ENCODE results near the gene TMEM203. TPM values are rescaled to one million over a fixed set of nuclear protein-coding genes. Genes with fewer than 3 reads are reported as not detected.
A peak's percentile ranks its signal among the peaks of the same experiment; 100 is the strongest.

Gene TMEM203, protein sequence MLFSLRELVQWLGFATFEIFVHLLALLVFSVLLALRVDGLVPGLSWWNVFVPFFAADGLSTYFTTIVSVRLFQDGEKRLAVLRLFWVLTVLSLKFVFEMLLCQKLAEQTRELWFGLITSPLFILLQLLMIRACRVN
- 31.3 and 36.4 TPM in 2 replicates for total RNA-seq (2014; rRNA removed)
- percentile 77 among the genes with signal in this experiment for Bru-seq, nascent RNA
- percentile 98 among the genes with signal in this experiment for BruChase-seq, experiment 1, labeled RNA remaining after a 6-hour chase
- percentile 93 among the genes with signal in this experiment for BruChase-seq, experiment 2, labeled RNA remaining after a 2-hour chase
- long read RNA-seq, transcript TMEM203-201 (1 exons, 1,557 nt), result major isoform, 124 of 124 reads
- long read RNA-seq, partial matches to known transcripts, result 0 of 124 reads
- long read RNA-seq, other reads (novel, unspliced or antisense), result 0 of 124 reads

DNA sequence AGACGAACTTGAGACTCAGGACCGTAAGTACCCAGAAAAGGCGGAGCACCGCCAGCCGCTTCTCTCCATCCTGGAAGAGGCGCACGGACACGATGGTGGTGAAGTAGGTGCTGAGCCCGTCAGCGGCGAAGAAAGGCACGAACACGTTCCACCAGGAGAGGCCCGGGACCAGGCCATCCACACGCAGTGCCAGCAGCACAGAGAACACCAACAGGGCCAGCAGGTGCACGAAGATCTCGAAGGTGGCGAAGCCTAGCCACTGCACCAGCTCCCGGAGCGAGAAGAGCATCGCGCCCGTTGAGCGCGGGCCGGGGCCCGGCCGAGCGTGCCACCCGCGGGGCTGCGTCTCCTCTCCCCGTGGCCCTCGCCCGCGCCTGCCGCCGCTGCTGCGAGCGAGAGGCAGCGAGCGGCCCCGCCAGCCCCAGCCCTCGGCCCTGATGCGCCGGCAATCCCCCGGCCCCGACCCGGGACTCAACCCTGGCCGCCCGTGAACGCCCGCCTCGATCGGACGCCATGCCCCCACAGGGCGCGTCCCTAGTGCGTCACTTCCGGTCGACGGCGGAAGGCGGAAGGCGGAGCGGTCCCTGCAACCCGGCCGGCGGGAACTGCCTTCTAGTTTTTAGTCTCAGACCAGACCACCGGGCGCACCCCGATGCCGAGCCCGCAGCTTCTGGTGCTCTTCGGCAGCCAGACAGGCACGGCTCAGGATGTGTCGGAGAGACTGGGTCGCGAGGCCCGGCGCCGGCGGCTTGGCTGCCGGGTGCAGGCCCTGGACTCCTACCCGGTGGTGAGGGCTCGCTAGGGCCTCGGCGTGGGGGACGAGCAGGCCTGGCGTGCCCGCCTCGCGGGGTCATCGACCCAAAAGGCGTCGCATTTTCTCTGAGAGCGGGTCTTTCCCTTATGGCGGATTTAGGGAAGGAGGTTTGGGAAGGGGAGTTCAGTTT is at the start of gene TMEM203, which contains the start of gene NDOR1:
TMEM203 (minus strand) TSS at position 523 of the 944 bp plus-strand sequence; CDS start at position 289, 234 bp downstream.
NDOR1 (plus strand) TSS at position 575 of the 944 bp plus-strand sequence; CDS start at position 653, 78 bp downstream.
- no peaks in the 10 kb centered on the region for H3F3A ChIP-seq (ENCODE audit: low read length, unreplicated experiment)
- H3K9ac ChIP-seq (ENCODE audit: low read length), result peak within 1 kb of the TSS; percentile 99
- CTCF ChIA-PET, result no interaction called here
- 0 out of 2 replicates have a peak within 1 kb of the TSS, but pooled peaks have one; percentile 20 for H3K27ac ChIP-seq (ENCODE audit: low read length)
- H3K4me3 ChIP-seq (ENCODE audit: low read length), result peak within 1 kb of the TSS; percentile 99
- DNase-seq (peak; percentile 82), ATAC-seq (peak; percentile 44)
- TF ChIP-seq, protein P1, sequence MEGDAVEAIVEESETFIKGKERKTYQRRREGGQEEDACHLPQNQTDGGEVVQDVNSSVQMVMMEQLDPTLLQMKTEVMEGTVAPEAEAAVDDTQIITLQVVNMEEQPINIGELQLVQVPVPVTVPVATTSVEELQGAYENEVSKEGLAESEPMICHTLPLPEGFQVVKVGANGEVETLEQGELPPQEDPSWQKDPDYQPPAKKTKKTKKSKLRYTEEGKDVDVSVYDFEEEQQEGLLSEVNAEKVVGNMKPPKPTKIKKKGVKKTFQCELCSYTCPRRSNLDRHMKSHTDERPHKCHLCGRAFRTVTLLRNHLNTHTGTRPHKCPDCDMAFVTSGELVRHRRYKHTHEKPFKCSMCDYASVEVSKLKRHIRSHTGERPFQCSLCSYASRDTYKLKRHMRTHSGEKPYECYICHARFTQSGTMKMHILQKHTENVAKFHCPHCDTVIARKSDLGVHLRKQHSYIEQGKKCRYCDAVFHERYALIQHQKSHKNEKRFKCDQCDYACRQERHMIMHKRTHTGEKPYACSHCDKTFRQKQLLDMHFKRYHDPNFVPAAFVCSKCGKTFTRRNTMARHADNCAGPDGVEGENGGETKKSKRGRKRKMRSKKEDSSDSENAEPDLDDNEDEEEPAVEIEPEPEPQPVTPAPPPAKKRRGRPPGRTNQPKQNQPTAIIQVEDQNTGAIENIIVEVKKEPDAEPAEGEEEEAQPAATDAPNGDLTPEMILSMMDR (conservative IDR thresholded peaks at IDR 0.05; ENCODE audit: low read depth, low read length), result no peak
- no peaks in the 10 kb centered on the region for H4K20me1 ChIP-seq (ENCODE audit: low read length)
- H2AFZ ChIP-seq (ENCODE audit: low read length), result peak within 1 kb of the TSS; percentile 74
- H3K4me1 ChIP-seq (ENCODE audit: insufficient read depth, low read length), result peaks cover 24% of the 10 kb centered on the region
- no peaks in the 10 kb centered on the region for H3K9me3 ChIP-seq (ENCODE audit: low read length)
- peaks cover 58% of the 10 kb centered on the region for H3K79me2 ChIP-seq (ENCODE audit: low read length)
- no peaks in the 10 kb centered on the region for H3K27me3 ChIP-seq (ENCODE audit: low read length)
- H3K36me3 ChIP-seq (ENCODE audit: low read depth, low read length), result no peaks in the 10 kb centered on the region
- no peaks in the 10 kb centered on the region for H3K9me2 ChIP-seq (replicated peaks; ENCODE audit: low read length)
- POLR2A ChIA-PET (ENCODE audit: unreplicated experiment), result no interaction called here
- intact Hi-C loops (cut with micrococcal nuclease), result no loop called here
- BruUV-seq (replicated peaks), result no TSS peak
- H3K4me2 ChIP-seq (ENCODE audit: low read length), result peak within 1 kb of the TSS; percentile 98

DNA sequence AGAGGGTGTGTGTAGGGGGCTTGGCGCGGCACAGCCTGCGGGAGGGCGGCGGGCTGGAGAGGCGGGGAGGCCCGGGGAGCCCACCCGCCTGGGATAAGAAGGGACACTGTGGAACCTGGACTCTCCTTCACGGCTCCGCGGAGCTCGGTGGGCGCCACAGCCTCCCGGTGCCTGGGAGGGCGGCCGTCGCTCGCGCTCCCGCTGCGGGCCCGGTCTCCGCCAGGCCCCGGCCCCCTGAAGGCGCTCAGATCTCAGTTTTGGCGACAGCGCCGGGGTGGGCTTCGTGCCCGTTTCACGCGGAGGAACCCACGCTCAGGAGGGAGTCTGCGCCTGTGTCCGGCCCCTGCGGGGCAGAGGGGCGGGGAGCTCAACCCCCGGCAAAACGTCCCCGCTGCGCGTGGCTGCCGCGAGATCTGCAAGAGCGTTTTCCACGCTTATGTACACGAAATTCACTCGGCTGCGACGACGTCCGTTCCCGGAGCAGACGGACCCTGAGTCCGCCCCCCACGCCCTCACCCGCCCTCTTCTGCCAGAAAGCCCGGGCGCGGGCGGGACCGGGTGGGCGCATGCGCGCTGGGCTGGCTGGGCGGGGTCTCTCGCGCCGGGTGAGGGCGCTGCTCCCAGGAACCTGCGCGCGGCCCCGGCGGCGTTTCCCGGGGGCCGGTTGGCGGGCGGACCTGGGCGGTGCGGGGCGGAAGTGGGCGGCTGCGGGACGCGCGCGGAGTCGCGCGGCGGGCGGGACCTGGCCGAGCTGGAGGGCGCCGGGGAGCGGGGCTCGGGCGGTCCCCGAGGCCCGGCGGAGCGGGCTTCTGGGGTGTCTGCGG is 49.4 kb upstream of the TMEM203 start, which contains the start of gene NELFB:
NELFB (plus strand) TSS at position 704 of the 824 bp plus-strand sequence.
- H2AFZ ChIP-seq (ENCODE audit: low read length), result peak within 1 kb of the TSS; percentile 82
- DNase-seq (peak; percentile 84), ATAC-seq (peak; percentile 75)
- H3F3A ChIP-seq (ENCODE audit: low read length, unreplicated experiment), result no peaks in the 10 kb centered on the region
- BruUV-seq (replicated peaks), result no TSS peak
- H3K4me1 ChIP-seq (ENCODE audit: insufficient read depth, low read length), result peaks cover 15% of the 10 kb centered on the region; the same call in 1 of the 2 replicates
- POLR2A ChIA-PET (ENCODE audit: unreplicated experiment), result interaction anchor here (0.7 to 1.2 kb wide), 2 partner anchors 10 to 14 kb away, joined by 3 to 10 read pairs; partner anchors contain the start of gene TUBB4B
- H3K36me3 ChIP-seq (ENCODE audit: low read depth, low read length), result no peaks in the 10 kb centered on the region; the same call in 1 of the 2 replicates
- H3K27me3 ChIP-seq (ENCODE audit: low read length), result no peaks in the 10 kb centered on the region
- intact Hi-C loops (cut with micrococcal nuclease), result no loop called here
- no peak within 1 kb of the TSS for H3K27ac ChIP-seq (ENCODE audit: low read length)
- CTCF ChIA-PET, result interaction anchor here (1.2 kb wide), 1 partner anchor 18 kb away, joined by 7 read pairs; no protein-coding TSS in a partner anchor
- H3K9ac ChIP-seq (ENCODE audit: low read length), result peak within 1 kb of the TSS; percentile 91
- H3K79me2 ChIP-seq (ENCODE audit: low read length), result peaks cover 18% of the 10 kb centered on the region
- H3K9me2 ChIP-seq (replicated peaks; ENCODE audit: low read length), result no peaks in the 10 kb centered on the region
- no peaks in the 10 kb centered on the region for H3K9me3 ChIP-seq (ENCODE audit: low read length)
- no peaks in the 10 kb centered on the region for H4K20me1 ChIP-seq (ENCODE audit: low read length)
- peak within 1 kb of the TSS; percentile 94 for H3K4me2 ChIP-seq (ENCODE audit: low read length)
- peak within 1 kb of the TSS; percentile 93 for H3K4me3 ChIP-seq (ENCODE audit: low read length)
- TF ChIP-seq EZH2 (IDR thresholded peaks at IDR 0.05; ENCODE audit: low read length, unreplicated experiment) (no peak), EZH2phosphoT487 (IDR thresholded peaks at IDR 0.05; ENCODE audit: borderline replicate concordance, low read length) (no peak)
- TF ChIP-seq, protein P1 (conservative IDR thresholded peaks at IDR 0.05; ENCODE audit: low read depth, low read length), result no peak

Measured in PC-3 (cell line).